Ishikawa (cell line): ENCODE data around the gene SAFB.

Experiments used
- CEBPB ChIP-seq: IDR thresholded peaks from 2 replicates; pipeline ENCODE4 v1.6.1; 2012
- FOXM1 ChIP-seq: IDR thresholded peaks from 2 replicates; pipeline ENCODE4 v1.6.1; 2012; ENCODE audit warnings: low read depth, borderline replicate concordance
- MAX ChIP-seq: IDR thresholded peaks from 2 replicates; pipeline ENCODE4 v1.6.1; 2012
- RAD21 ChIP-seq: IDR thresholded peaks from 2 replicates; pipeline ENCODE4 v1.6.1; 2012; ENCODE audit warnings: low read depth
- TEAD4 ChIP-seq: IDR thresholded peaks from 2 replicates; pipeline ENCODE4 v1.6.1; 2012
- USF1 ChIP-seq: IDR thresholded peaks from 2 replicates; pipeline ENCODE4 v1.6.1; 2012
- YY1 ChIP-seq: IDR thresholded peaks from 2 replicates; pipeline ENCODE4 v1.6.1; 2012; ENCODE audit warnings: low read depth

GRCh38 chr19:5594521-5594950 lies 28.3 kb upstream of the SAFB start:
- TF ChIP-seq YY1 = no peak
- TF ChIP-seq TEAD4 = no peak
- TF ChIP-seq USF1 = no peak
- TF ChIP-seq FOXM1 = no peak
- no peak for TF ChIP-seq RAD21
- TF ChIP-seq CEBPB = no peak
- no peak for TF ChIP-seq MAX
